ENCODE data around the gene SNRNP70.

Gene SNRNP70

DNA sequence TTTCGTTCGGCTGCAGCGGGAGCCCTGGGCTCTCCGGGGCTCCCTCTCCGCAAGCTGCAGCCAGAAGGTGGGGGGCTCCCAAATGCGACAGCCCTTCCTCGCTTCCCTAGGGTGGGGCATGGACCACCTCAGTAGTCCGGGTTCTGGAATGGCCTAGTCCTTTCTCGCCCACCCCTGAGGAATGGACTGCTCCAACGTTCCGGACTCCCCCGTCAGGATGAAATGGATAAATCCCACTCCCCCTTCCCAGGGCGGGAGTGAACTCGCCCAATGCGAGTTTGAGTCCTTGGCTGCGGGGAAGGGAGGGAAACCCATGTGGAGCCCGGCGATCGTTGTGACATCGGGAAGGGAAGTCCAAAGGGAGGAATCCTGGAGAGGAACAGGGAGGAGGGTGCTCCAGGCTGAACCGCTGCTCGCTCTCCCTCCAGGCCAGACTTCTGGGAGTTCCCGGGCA is 64.4 kb downstream of the SNRNP70 start:
- peak; percentile 91 for DNase-seq

DNA sequence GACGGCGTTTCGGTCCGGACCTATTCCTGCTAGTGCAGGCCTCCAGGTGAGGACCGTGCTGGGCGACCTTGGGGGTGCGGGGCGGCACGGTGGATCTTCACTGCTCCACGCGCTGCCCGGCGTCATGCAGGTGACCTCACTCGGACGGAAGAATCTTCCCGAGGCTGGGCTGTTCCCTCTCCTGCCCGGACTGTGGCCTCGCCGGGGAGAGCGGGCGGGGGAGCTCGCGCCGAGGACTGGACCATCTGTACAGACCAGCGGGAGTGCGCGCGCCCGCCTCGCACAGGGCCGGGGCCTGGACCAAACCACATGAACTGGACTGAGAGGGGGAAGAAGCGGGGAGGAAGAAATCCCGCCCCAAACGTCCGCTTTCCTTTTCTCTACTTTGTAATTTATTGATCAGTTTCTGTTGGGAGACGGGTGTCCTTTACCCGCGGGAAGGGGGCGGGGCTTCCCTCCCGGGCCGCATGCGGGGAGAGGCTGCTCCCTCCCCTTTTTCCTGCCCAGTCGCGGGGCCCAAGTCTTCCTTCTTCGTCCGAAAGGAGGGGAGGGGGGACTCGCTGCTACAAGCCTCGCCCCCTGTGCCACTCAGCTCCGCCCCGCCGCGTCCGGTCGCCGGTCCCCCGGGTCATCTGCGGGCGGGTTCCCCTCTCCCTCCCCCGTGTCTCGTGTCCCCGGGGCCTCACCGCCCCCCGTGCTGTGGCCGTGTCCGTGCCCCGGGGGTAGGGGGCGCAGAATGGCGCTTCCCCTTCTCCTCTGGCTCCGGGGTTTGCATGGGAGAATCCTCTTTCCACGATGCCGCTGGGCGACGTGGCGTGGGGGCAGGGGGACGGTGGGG is 65.1 kb downstream of the SNRNP70 start:
- peak; percentile 94 for DNase-seq

DNA sequence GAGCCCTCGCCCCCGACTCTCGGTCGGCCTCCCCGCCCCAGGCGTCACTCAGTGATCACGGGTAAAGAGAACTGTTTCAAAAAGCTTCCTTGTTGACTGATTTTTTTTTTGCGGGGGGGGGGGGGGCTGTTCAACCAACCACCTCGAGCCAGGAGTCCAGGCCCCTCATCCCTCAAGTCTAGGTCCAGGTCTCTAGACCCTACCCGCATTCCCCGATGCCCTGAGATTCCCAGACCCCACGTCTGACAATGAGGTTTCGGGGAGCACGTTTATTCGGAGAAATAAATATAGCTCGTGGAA is 65.6 kb downstream of the SNRNP70 start:
- DNase-seq = no peak

DNA sequence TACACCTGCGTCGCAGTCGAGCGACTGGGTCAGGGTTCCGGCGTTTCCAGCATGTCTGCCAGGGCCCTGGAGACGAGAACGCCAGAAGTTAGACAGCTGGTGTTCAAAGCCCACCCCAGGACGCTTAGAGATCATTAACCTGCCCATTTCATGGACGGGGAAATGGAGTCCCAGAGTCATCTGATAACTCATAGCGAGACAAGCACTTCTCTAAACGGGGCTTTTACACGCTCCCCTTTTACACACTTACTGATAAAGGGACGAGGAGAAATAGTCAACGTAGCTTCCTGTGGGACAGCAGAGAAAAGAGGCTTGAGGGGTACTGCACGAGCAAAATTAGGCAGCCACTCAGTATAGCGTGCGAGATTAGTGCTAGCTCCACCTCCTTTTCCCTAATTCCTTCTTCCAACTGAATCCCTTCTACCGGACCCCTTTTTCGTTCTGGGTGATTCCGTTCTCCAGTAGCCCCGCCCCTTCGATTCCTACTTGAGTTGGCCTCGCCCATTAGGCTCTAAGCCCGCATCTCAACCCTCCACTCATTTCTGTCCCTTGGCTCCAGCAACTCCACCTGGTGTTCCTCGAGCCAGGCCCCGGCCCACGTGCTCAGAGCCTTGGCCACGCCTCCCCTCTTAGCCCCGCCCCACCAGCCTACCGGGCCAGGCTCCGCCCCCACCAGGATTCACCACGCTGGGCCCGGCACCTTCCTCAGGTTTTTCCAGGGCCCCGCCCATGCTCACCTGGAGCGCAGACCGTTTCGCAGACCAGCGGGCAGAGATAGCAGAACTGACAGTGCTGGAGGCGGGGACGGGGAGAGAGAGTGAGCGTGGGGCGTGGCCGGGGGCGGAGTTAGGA is 66.2 kb downstream of the SNRNP70 start:
- DNase-seq = peak; percentile 76

DNA sequence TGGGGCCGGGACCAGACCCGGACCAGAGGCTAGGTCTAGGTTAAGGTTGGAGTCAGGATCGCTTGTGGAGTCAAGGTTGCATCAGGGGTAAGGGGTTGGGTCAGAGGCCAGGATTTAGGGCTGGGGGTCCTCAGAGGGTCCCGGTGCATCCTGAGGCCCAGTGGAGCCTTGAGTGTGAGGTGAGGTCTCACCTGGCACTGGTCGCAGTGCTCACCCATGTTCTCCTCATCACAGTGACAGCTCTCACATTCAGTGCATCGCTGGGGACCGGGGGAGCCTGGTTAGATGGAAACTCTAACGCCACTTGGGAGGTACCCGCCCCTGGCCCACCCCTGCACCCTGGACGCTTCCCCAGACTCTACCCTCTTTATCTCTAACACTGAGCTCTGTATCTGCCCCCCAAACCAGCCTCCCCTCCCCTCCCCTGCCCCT is 66.9 kb downstream of the SNRNP70 start:
- DNase-seq = no peak

DNA sequence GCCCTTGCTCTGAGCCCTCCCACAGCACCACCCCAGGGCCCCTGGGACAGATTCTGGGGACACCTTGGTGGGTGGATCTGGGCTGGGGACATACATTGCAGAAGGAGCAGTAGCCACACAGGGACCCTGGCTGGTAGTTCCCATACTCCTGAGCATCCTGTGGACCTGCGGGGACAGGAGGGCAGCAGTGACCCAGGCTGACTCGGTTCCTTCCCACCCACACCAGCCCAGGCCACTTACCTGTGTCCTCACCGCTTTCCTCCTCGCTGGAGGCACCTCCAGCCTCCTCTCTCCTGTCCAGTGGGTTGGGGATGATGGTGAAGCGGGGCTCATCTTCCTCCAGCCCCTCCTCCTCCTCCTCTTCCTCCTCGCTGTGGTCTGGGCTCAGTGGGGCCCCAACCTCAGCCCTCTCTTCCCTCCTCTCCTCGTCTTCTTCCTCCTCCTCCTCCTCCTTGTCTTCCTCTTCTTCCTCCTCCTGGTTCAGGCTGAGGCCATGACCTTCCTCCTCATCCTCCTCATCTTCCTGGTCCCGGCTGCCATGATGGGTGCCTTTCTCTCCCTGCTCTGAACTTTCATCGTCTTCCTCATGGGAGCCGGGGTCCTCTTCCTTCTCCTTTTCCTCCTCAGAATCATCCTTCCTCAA is 68.0 kb downstream of the SNRNP70 start:
- DNase-seq = no peak

DNA sequence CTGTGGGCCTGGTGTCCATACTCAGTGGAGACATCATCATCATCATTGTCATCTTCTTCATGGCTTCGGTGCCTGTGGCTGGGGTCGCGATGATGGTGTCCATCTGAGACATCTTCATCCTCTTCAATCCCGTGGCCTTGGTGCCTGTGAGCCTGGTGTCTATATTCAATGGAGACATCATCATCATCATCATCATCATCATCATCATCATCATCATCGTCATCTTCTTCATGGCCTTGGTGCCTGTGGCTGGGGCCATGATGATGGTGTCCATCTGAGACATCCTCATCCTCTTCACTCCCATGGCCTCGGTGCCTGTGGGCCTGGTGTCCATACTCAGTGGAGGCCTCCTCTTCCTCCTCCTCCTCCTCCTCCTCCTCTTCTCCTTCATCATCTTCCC is 69.0 kb downstream of the SNRNP70 start:
- no peak for DNase-seq

DNA sequence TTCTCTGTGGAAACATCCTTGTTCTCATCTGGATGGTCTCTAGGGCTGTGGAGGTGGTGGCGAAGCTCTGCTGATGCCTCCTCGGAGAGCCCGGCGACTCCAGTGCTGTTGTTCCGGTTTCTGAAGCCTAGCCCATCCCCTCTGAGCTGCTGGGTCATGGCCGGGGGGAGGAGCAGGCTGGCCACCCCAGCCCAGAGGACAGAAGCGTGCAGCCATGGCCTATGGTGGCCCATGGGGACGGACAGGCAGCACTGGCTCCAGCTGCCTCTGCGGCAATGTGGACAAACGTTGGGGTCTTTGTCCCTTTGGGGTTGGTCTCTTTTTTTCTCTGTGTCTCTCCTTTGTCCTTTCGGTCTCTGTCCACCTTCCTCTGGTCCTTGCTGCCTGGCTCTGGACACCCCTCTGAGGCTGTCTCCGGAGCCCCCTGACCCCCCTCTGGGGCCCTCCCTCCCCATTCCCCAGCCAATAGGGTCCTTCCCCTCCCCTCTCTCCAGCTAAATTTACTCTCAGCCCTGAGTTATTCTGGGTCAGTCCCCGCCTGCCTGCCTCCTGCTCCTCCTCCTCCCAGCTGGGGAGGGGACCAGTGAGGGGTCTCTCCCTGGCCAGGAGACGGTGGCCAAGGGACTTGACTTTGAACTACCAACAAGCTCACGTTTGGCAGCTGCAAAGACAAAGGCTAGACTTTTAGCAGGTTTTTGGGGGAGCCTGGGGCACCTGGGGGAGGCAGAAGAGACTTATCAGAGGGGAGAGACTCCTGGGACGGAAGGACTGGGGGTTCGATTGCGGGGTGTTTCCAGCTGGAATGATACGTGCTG is 70.0 kb downstream of the SNRNP70 start, which contains the start of gene HRC:
HRC (minus strand) TSS at position 392 of the 815 bp plus-strand sequence; CDS start at position 233, 159 bp downstream.
- peak; percentile 68 for DNase-seq

DNA sequence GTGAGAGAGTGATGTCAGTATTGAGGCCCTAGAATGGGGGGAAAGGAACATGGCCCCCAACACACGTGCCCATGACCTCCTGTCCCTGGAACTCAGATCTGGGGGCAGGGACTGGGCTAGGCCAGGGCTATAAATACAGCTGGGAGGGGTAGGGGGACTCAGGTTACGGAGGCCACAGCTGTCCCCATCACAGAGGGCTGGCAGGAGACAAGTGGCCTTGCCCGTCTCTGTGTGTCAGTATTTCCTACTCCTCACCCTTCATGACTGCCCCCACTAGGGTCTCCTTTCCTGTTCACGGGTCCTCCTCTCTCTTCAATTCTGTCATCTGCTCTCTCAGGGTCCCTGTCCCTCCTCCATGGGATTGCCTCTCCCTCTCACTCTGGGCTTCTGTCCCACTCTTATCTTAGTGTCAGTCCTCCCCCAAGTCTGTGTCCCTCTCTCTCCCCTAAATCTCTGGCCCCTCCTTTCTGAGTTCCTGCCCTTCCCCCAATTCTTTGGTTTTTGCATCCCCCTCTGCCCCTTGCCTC is 70.6 kb downstream of the SNRNP70 start:
- peak; percentile 81 for DNase-seq

DNA sequence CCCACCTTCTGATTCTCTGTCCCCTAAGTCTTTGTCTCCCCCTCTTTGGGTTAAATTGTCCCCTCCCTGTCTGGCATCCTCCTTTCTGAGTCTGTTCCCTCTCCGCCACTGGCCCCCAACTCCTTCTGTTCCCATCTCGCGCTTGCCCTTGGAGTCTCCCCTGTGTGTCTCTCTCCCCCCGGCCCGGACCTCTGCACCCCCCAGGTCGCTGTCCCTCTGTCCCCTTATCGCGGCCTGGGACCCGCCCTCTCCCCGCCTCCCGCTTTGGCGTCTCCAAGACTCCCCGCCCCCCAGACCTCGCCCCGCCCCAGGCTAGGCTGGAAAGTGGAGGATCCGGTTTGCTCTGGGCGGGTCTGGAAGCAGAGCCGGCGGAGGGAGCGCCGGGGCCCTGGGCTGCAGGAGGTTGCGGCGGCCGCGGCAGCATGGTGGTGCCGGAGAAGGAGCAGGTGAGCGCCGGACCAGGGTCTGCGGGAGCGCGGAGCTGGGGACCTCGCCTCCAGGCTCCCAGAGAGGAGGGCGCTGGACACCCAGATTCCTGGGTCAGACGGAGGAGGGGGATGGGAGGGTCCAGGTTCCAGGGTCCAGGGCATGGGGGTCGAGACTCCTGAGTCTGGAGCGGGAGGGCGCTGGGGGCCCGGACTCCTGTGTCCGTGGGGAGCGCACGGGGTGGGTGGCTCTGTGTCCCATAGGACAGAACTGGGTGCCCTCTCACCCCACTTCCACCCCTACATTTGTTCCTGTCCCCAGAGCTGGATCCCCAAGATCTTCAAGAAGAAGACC is 72.4 kb downstream of the SNRNP70 start, which contains the start of gene TRPM4:
TRPM4 (plus strand) TSS at position 348 of the 780 bp plus-strand sequence; CDS start at position 423, 75 bp downstream.
- DNase-seq = peak; percentile 94

Data from femur (tissue), 1 donor.